HepG2 (cell line): Measurements from ENCODE around the gene TMEM156. TPM values are rescaled to one million over a fixed set of nuclear protein-coding genes. Genes with fewer than 3 reads are reported as not detected.

Experiments
- ARID3A ChIP-seq: IDR thresholded peaks from 2 replicates; pipeline ENCODE4 v1.6.1; 2012; ENCODE audit warnings: low read depth, low read length, improper control_type of control experiment
- ATRX ChIP-seq: sonication (generic); formaldehyde crosslinking; IDR thresholded peaks from 2 replicates; pipeline ENCODE4 v1.4.0; 2020; ENCODE audit warnings: missing genetic modification reagents, borderline replicate concordance
- CTCF ChIP-seq: sonication (generic); formaldehyde crosslinking; IDR thresholded peaks from 2 replicates; pipeline ENCODE4 v1.5.0; 2020; ENCODE audit warnings: mild to moderate bottlenecking, missing genetic modification reagents, moderate library complexity
- ELF3 ChIP-seq: IDR thresholded peaks from 2 replicates; pipeline ENCODE4 v1.6.1; 2016; ENCODE audit warnings: missing genetic modification reagents, missing compliant biosample characterization
- FOXA3 ChIP-seq: IDR thresholded peaks from 2 replicates; pipeline ENCODE4 v1.6.1; 2016; ENCODE audit warnings: missing genetic modification reagents, missing compliant biosample characterization
- FOXK2 ChIP-seq: fragments of 450-650 bp; IDR thresholded peaks from 2 replicates; pipeline ENCODE4 v1.6.1; 2016
- IRF9 ChIP-seq: sonication (generic); formaldehyde crosslinking; IDR thresholded peaks from 2 replicates; pipeline ENCODE4 v1.8.0; 2022; ENCODE audit warnings: missing genetic modification reagents, mild to moderate bottlenecking, borderline replicate concordance
- LCORL ChIP-seq, 2 experiments: fragments of 450-650 bp in 1 of 2; sonication (generic) in 1 of 2; formaldehyde crosslinking in 1 of 2; IDR thresholded peaks; 2 replicates each; pipeline versions ENCODE4 v1.5.0 to v1.6.1; 2017 to 2020; ENCODE audit warnings: antibody characterized with exemption in 1 of 2, missing genetic modification reagents in 1 of 2
- MAFK ChIP-seq, 2 experiments: IDR thresholded peaks in 1 of 2; conservative IDR thresholded peaks in 1 of 2; 2 replicates each; pipeline ENCODE4 v1.6.1; 2011; ENCODE audit warnings: improper control_type of control experiment in 2 of 2, low read length in 2 of 2
- MIER2 ChIP-seq: IDR thresholded peaks from 2 replicates; pipeline ENCODE4 v1.6.1; 2016; ENCODE audit warnings: missing biosample characterization, missing genetic modification reagents
- SMC3 ChIP-seq: IDR thresholded peaks from 2 replicates; pipeline ENCODE4 v1.6.1; 2011; ENCODE audit warnings: low read length, improper control_type of control experiment
- ZBTB39 ChIP-seq: sonication (generic); formaldehyde crosslinking; IDR thresholded peaks from 2 replicates; pipeline ENCODE4 v1.5.0; 2020; ENCODE audit warnings: missing genetic modification reagents
- ZFP82 ChIP-seq: sonication (generic); formaldehyde crosslinking; IDR thresholded peaks from 2 replicates; pipeline ENCODE4 v1.5.1; 2020; ENCODE audit warnings: mild to moderate bottlenecking, missing genetic modification reagents, borderline replicate concordance
- ZKSCAN5 ChIP-seq: sonication (generic); formaldehyde crosslinking; IDR thresholded peaks from 2 replicates; pipeline ENCODE4 v1.5.1; 2020; ENCODE audit warnings: mild to moderate bottlenecking, missing genetic modification reagents
- ZNF3 ChIP-seq: IDR thresholded peaks from 2 replicates; pipeline ENCODE4 v1.7.0; 2017; ENCODE audit warnings: inconsistent platforms
- ZNF530 ChIP-seq: sonication (generic); formaldehyde crosslinking; IDR thresholded peaks from 2 replicates; pipeline ENCODE4 v1.5.0; 2020; ENCODE audit warnings: low read depth, mild to moderate bottlenecking, missing genetic modification reagents
- ZNF644 ChIP-seq: IDR thresholded peaks from 2 replicates; pipeline ENCODE4 v1.6.1; 2016; ENCODE audit warnings: low read depth
- ZNF891 ChIP-seq: sonication (generic); formaldehyde crosslinking; IDR thresholded peaks from 2 replicates; pipeline ENCODE4 v1.5.0; 2020; ENCODE audit warnings: mild to moderate bottlenecking, missing genetic modification reagents
- polyA plus RNA-seq, 8 experiments: library from polyadenylated mRNA; depleted of rRNA in 3 of 8; stranded (reverse) in 7 of 8; unstranded in 1 of 8; fragments of >200 nt; fragmentation: Illumina TruSeq in 4 of 8; extraction: Trizol in 4 of 8; gene quantifications; 2 replicates each; pipeline versions ENCODE4 v1.2.1 to v1.2.3, GENCODE V29; 2011 to 2016; ENCODE audit warnings: low read depth in 4 of 8, missing spikeins in 1 of 8, mixed read lengths in 1 of 8; ENCODE audit not compliant: insufficient read depth in 1 of 8
- total RNA-seq, 5 experiments: library from RNA; depleted of rRNA; stranded (reverse); fragments of >200 nt; fragmentation: Illumina TruSeq; extraction: Trizol; gene quantifications; 2 replicates each; pipeline ENCODE4 v1.2.3, GENCODE V29; 2016; ENCODE audit warnings: low read depth in 1 of 5

TMEM156 gene
- total and polyA plus RNA-seq, 2 of the 13 experiments (the other 11 are each of a cell fraction or from before 2014, with no cell fraction given) = 1.6 TPM; not detected in 1

- TF ChIP-seq MAFK (conservative IDR thresholded peaks at IDR 0.05 in 1 of 2, IDR thresholded peaks at IDR 0.05 in 1 of 2; ENCODE audit: low read length in 2 of 2) (peak; percentile 83 to 90), ZKSCAN5 (CRISPR knock-in tag) (no peak), MIER2 (CRISPR knock-in tag) (no peak), ZNF644 (CRISPR knock-in tag) (peak; percentile 90), ARID3A (peak; percentile 64; the same call in 1 of the 2 replicates), ATRX (CRISPR knock-in tag) (no peak), ZNF3 (peak; percentile 66; the same call in 1 of the 2 replicates), ZNF891 (CRISPR knock-in tag) (no peak), IRF9 (no peak), ELF3 (CRISPR knock-in tag) (no peak), LCORL (IDR thresholded peaks at IDR 0.05) (no peak), LCORL (CRISPR knock-in tag; IDR thresholded peaks at IDR 0.05) (no peak), FOXK2 (no peak), CTCF (CRISPR knock-in tag) (peak; percentile 35), ZBTB39 (CRISPR knock-in tag) (no peak), FOXA3 (CRISPR knock-in tag) (peak; percentile 34; the same call in 1 of the 2 replicates), SMC3 (peak; percentile 56), ZNF530 (CRISPR knock-in tag) (no peak), ZFP82 (CRISPR knock-in tag) (no peak)
Measured at GRCh38 chr4:38993683-38994082, 38.5 kb downstream of the TMEM156 start (continued).
